ENCODE data around the gene CTDSPL. TPM values are rescaled to one million over a fixed set of nuclear protein-coding genes. Genes with fewer than 3 reads are reported as not detected.

The CTDSPL gene
- polyA plus RNA-seq, 1 of the 3 experiments (the other 2 are of a cell fraction): 22.1 TPM

- Histone ChIP-seq H3K36me3 (replicated peaks in 1 of 2; ENCODE audit: control insufficient read depth in 1 of 2, insufficient read depth in 2 of 2, low read length in 1 of 2) (peaks cover 2 to 6% of the 10 kb centered on the region in 2 experiments), H3K27me3 (ENCODE audit: insufficient read depth) (no peaks in the 10 kb centered on the region), H3K4me1 (ENCODE audit: control insufficient read depth in 1 of 2, insufficient read depth in 2 of 2, low read depth in 1 of 2, low read length in 1 of 2) (peaks cover 0 to 19% of the 10 kb centered on the region in 2 experiments; a peak in 2 of 4 replicates), H3K9me3 (no peaks in the 10 kb centered on the region), H4K20me1 (ENCODE audit: insufficient read depth) (no peaks in the 10 kb centered on the region), H3K4me2 (no peak overlapping the region), H3K4me3 (ENCODE audit: low read depth in 2 of 2, low read length in 1 of 2) (no peak overlapping the region), H3K27ac (ENCODE audit: low read depth in 2 of 2, low read length in 1 of 2) (no peak overlapping the region), H3K9me2 (no peaks in the 10 kb centered on the region), H2AFZ (ENCODE audit: low read depth) (no peak overlapping the region), H3K9ac (no peak overlapping the region), H3K79me2 (ENCODE audit: insufficient read depth) (no peaks in the 10 kb centered on the region), H3F3A (replicated peaks; ENCODE audit: insufficient read depth) (no peaks in the 10 kb centered on the region)
- 84% methylated on average over 9 of the region's 9 CpGs for WGBS (ENCODE audit: low lambda C conversion rate)
- CTCF ChIA-PET: interaction anchor here (1.1 kb wide), 1 partner anchor 31 kb away, joined by 3 read pairs; no protein-coding TSS in a partner anchor
- TF ChIP-seq TCF12 (IDR thresholded peaks at IDR 0.05) (no peak), MEF2A (IDR thresholded peaks at IDR 0.05; ENCODE audit: borderline replicate concordance, low read depth) (no peak), FOSL2 (IDR thresholded peaks at IDR 0.05; ENCODE audit: borderline replicate concordance, low read depth) (no peak), MAX (IDR thresholded peaks at IDR 0.05; ENCODE audit: low read depth) (no peak), TEAD4 (IDR thresholded peaks at IDR 0.05; ENCODE audit: borderline replicate concordance, insufficient read depth) (no peak), GABPA (IDR thresholded peaks at IDR 0.05; ENCODE audit: low read depth) (no peak), MXI1 (IDR thresholded peaks at IDR 0.05; ENCODE audit: low read depth, low read length) (no peak), REST (IDR thresholded peaks at IDR 0.05; ENCODE audit: low read depth, low read length) (no peak), ELF1 (IDR thresholded peaks at IDR 0.05) (no peak), EP300 (IDR thresholded peaks at IDR 0.05; ENCODE audit: borderline replicate concordance in 1 of 2, low read depth in 1 of 2, low read length in 1 of 2) (no peak), RCOR1 (IDR thresholded peaks at IDR 0.05; ENCODE audit: low read length) (no peak), JUND (IDR thresholded peaks at IDR 0.05) (no peak), NRF1 (IDR thresholded peaks at IDR 0.05; ENCODE audit: low read depth, low read length) (no peak)
- TF ChIP-seq, protein P1, sequence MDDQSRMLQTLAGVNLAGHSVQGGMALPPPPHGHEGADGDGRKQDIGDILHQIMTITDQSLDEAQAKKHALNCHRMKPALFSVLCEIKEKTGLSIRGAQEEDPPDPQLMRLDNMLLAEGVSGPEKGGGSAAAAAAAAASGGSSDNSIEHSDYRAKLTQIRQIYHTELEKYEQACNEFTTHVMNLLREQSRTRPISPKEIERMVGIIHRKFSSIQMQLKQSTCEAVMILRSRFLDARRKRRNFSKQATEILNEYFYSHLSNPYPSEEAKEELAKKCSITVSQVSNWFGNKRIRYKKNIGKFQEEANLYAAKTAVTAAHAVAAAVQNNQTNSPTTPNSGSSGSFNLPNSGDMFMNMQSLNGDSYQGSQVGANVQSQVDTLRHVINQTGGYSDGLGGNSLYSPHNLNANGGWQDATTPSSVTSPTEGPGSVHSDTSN (IDR thresholded peaks at IDR 0.05): no peak
- TF ChIP-seq, protein P2, sequence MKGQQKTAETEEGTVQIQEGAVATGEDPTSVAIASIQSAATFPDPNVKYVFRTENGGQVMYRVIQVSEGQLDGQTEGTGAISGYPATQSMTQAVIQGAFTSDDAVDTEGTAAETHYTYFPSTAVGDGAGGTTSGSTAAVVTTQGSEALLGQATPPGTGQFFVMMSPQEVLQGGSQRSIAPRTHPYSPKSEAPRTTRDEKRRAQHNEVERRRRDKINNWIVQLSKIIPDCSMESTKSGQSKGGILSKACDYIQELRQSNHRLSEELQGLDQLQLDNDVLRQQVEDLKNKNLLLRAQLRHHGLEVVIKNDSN (IDR thresholded peaks at IDR 0.05; ENCODE audit: borderline replicate concordance, low read depth): no peak
- POLR2A ChIA-PET: no interaction called here
- no peak for DNase-seq
Measured at GRCh38 chr3:37824090-37824953, 37.4 kb upstream of the CTDSPL start.

All from SK-N-SH (cell line).